ENCODE results near the gene PTGES2. TPM values are rescaled to one million over a fixed set of nuclear protein-coding genes. Genes with fewer than 3 reads are reported as not detected.

PTGES2 gene
- total RNA-seq, 1 donor from 2014 or later, result 44.1 TPM

DNA sequence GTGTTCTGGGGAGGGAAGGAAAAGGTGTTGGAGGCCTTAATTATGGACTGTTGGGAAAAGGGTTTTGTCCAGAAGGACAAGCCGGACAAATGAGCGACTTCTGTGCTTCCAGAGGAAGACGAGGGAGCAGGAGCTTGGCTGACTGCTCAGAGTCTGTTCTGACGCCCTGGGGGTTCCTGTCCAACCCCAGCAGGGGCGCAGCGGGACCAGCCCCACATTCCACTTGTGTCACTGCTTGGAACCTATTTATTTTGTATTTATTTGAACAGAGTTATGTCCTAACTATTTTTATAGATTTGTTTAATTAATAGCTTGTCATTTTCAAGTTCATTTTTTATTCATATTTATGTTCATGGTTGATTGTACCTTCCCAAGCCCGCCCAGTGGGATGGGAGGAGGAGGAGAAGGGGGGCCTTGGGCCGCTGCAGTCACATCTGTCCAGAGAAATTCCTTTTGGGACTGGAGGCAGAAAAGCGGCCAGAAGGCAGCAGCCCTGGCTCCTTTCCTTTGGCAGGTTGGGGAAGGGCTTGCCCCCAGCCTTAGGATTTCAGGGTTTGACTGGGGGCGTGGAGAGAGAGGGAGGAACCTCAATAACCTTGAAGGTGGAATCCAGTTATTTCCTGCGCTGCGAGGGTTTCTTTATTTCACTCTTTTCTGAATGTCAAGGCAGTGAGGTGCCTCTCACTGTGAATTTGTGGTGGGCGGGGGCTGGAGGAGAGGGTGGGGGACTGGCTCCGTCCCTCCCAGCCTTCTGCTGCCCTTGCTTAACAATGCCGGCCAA is 19.1 kb downstream of the PTGES2 start:
- DNase-seq (ENCODE audit: low read depth) (no peak), FAIRE-seq (no peak)
- no peak for TF ChIP-seq EZH2 (IDR thresholded peaks at IDR 0.05; ENCODE audit: insufficient read depth, low read length)
- TF ChIP-seq, protein P1, sequence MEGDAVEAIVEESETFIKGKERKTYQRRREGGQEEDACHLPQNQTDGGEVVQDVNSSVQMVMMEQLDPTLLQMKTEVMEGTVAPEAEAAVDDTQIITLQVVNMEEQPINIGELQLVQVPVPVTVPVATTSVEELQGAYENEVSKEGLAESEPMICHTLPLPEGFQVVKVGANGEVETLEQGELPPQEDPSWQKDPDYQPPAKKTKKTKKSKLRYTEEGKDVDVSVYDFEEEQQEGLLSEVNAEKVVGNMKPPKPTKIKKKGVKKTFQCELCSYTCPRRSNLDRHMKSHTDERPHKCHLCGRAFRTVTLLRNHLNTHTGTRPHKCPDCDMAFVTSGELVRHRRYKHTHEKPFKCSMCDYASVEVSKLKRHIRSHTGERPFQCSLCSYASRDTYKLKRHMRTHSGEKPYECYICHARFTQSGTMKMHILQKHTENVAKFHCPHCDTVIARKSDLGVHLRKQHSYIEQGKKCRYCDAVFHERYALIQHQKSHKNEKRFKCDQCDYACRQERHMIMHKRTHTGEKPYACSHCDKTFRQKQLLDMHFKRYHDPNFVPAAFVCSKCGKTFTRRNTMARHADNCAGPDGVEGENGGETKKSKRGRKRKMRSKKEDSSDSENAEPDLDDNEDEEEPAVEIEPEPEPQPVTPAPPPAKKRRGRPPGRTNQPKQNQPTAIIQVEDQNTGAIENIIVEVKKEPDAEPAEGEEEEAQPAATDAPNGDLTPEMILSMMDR (IDR thresholded peaks at IDR 0.05; ENCODE audit: insufficient read depth, low read depth, low read length), result no peak
- no peak overlapping the region for H3K4me3 ChIP-seq (ENCODE audit: insufficient read depth, low read depth, low read length)
- H3K27ac ChIP-seq (ENCODE audit: low read depth, low read length), result no peak overlapping the region
- peaks cover 18% of the 10 kb centered on the region for H3K36me3 Mint-ChIP-seq (ENCODE audit: low read depth, unreplicated experiment)
- H3K36me3 ChIP-seq (ENCODE audit: insufficient read depth, low read length), result peaks cover 26% of the 10 kb centered on the region
- no peaks in the 10 kb centered on the region for H3K27me3 ChIP-seq (ENCODE audit: insufficient read depth, low read length)
- H3K4me1 Mint-ChIP-seq (ENCODE audit: low read depth, unreplicated experiment), result peaks cover 4% of the 10 kb centered on the region
- peaks cover 30% of the 10 kb centered on the region for H4K20me1 ChIP-seq (ENCODE audit: insufficient read depth, low read length)
- H3K27me3 Mint-ChIP-seq (ENCODE audit: low read depth, unreplicated experiment), result no peaks in the 10 kb centered on the region
- peaks cover 4% of the 10 kb centered on the region for H3K4me1 ChIP-seq (ENCODE audit: insufficient read depth, low read length)
- H3K4me3 Mint-ChIP-seq (ENCODE audit: unreplicated experiment), result no peak overlapping the region
- no peak overlapping the region for H2AFZ ChIP-seq (ENCODE audit: low read depth, low read length)
- H3K9ac ChIP-seq (ENCODE audit: low read length), result no peak overlapping the region
- H3K9me3 ChIP-seq (ENCODE audit: insufficient read depth, low read depth, low read length), result no peaks in the 10 kb centered on the region
- peaks cover 8% of the 10 kb centered on the region for H3K79me2 ChIP-seq (ENCODE audit: insufficient read depth, low read length)
- H3K9me3 Mint-ChIP-seq (ENCODE audit: unreplicated experiment), result no peaks in the 10 kb centered on the region
- no peak overlapping the region for H3K4me2 ChIP-seq (ENCODE audit: low read length)
- no peak overlapping the region for H3K27ac Mint-ChIP-seq (ENCODE audit: unreplicated experiment)

DNA sequence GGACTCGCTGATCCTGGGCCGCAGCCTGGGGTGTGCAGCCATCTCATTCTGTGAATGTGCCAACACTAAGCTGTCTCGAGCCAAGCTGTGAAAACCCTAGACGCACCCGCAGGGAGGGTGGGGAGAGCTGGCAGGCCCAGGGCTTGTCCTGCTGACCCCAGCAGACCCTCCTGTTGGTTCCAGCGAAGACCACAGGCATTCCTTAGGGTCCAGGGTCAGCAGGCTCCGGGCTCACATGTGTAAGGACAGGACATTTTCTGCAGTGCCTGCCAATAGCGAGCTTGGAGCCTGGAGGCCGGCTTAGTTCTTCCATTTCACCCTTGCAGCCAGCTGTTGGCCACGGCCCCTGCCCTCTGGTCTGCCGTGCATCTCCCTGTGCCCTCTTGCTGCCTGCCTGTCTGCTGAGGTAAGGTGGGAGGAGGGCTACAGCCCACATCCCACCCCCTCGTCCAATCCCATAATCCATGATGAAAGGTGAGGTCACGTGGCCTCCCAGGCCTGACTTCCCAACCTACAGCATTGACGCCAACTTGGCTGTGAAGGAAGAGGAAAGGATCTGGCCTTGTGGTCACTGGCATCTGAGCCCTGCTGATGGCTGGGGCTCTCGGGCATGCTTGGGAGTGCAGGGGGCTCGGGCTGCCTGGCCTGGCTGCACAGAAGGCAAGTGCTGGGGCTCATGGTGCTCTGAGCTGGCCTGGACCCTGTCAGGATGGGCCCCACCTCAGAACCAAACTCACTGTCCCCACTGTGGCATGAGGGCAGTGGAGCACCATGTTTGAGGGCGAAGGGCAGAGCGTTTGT is 19.9 kb downstream of the PTGES2 start:
- Histone ChIP-seq H3K9ac (ENCODE audit: low read length) (no peak overlapping the region), H3K27ac (ENCODE audit: low read depth, low read length) (no peak overlapping the region), H3K36me3 (ENCODE audit: insufficient read depth, low read length) (peaks cover 30% of the 10 kb centered on the region), H3K4me1 (ENCODE audit: insufficient read depth, low read length) (peaks cover 4% of the 10 kb centered on the region), H3K27me3 (ENCODE audit: insufficient read depth, low read length) (no peaks in the 10 kb centered on the region), H4K20me1 (ENCODE audit: insufficient read depth, low read length) (peaks cover 30% of the 10 kb centered on the region), H3K9me3 (ENCODE audit: insufficient read depth, low read depth, low read length) (no peaks in the 10 kb centered on the region), H3K4me3 (ENCODE audit: insufficient read depth, low read depth, low read length) (no peak overlapping the region), H3K4me2 (ENCODE audit: low read length) (no peak overlapping the region), H3K79me2 (ENCODE audit: insufficient read depth, low read length) (peaks cover 8% of the 10 kb centered on the region), H2AFZ (ENCODE audit: low read depth, low read length) (no peak overlapping the region)
- H3K9me3 Mint-ChIP-seq (ENCODE audit: unreplicated experiment), result no peaks in the 10 kb centered on the region
- H3K27me3 Mint-ChIP-seq (ENCODE audit: low read depth, unreplicated experiment), result no peaks in the 10 kb centered on the region
- H3K4me1 Mint-ChIP-seq (ENCODE audit: low read depth, unreplicated experiment), result peaks cover 4% of the 10 kb centered on the region
- peak overlapping the region; percentile 41 for H3K27ac Mint-ChIP-seq (ENCODE audit: unreplicated experiment)
- TF ChIP-seq, protein P1 (IDR thresholded peaks at IDR 0.05; ENCODE audit: insufficient read depth, low read depth, low read length), result no peak
- TF ChIP-seq EZH2 (IDR thresholded peaks at IDR 0.05; ENCODE audit: insufficient read depth, low read length), result no peak
- no peak overlapping the region for H3K4me3 Mint-ChIP-seq (ENCODE audit: unreplicated experiment)
- no peak for DNase-seq (ENCODE audit: low read depth)
- H3K36me3 Mint-ChIP-seq (ENCODE audit: low read depth, unreplicated experiment), result peaks cover 17% of the 10 kb centered on the region
- FAIRE-seq, result no peak
